Bronchial epithelial cell (primary cell): ENCODE measurements around the gene MORN5. TPM values are rescaled to one million over a fixed set of nuclear protein-coding genes. Genes with fewer than 3 reads are reported as not detected.

Experiments used
- DNase-seq: peaks from one replicate; pipeline ENCODE4 v3.0.0-alpha.2; 2010; ENCODE audit warnings: low read depth
- FAIRE-seq: peaks from 2 replicates; lab custom pipeline; 2011; peaks lifted over from hg19 to GRCh38; lab: Jason Lieb, UNC
- H3K27me3 ChIP-seq: 2 replicates; pipeline ENCODE4 v1.5.1; 2011; ENCODE audit warnings: low read length; ENCODE audit not compliant: control insufficient read depth, insufficient read depth
- H3K36me3 ChIP-seq: 2 replicates; pipeline ENCODE4 v1.5.1; 2011; ENCODE audit warnings: low read length; ENCODE audit not compliant: control insufficient read depth, insufficient read depth
- H3K4me3 ChIP-seq: 2 replicates; pipeline ENCODE4 v1.5.1; 2011; ENCODE audit warnings: mild to moderate bottlenecking, low read depth, low read length, control low read depth
- total RNA-seq: library from RNA; depleted of rRNA; stranded (reverse); fragments of >200 nt; gene quantifications from 2 replicates; pipeline ENCODE4 v1.2.1, GENCODE V29; 2014
- TF ChIP-seq, protein P1 (sequence below): IDR thresholded peaks from 2 replicates; pipeline ENCODE4 v1.5.1; 2011; ENCODE audit warnings: mild to moderate bottlenecking, moderate library complexity, low read length, control low read depth, inconsistent platforms; ENCODE audit not compliant: insufficient read depth, severe bottlenecking

The MORN5 gene
- total RNA-seq, 1 donor from 2014 or later = not detected

DNA sequence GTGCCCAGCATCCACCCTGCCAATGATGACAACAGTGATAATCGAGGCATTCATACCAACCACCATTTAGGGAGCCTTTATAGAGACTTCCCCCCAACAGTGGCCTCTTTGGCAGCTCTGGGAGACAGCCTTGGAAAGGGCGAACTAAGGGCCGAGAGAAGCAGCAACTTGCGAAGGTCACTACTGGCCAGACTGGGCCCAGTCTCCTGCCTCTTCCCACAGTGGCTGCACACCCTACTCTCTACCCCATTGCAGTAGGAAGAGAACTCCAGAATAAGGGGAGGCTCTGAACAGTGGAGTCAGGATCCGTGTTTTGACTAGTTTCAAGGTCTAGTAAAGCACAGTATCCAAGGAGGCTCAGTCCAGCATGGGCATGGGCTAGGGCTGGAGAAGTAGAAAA lies 63.7 kb downstream of the MORN5 start:
- DNase-seq (no peak), FAIRE-seq (no peak)
- TF ChIP-seq, protein P1, sequence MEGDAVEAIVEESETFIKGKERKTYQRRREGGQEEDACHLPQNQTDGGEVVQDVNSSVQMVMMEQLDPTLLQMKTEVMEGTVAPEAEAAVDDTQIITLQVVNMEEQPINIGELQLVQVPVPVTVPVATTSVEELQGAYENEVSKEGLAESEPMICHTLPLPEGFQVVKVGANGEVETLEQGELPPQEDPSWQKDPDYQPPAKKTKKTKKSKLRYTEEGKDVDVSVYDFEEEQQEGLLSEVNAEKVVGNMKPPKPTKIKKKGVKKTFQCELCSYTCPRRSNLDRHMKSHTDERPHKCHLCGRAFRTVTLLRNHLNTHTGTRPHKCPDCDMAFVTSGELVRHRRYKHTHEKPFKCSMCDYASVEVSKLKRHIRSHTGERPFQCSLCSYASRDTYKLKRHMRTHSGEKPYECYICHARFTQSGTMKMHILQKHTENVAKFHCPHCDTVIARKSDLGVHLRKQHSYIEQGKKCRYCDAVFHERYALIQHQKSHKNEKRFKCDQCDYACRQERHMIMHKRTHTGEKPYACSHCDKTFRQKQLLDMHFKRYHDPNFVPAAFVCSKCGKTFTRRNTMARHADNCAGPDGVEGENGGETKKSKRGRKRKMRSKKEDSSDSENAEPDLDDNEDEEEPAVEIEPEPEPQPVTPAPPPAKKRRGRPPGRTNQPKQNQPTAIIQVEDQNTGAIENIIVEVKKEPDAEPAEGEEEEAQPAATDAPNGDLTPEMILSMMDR = no peak
- no peak overlapping the region for H3K4me3 ChIP-seq
- no peaks in the 10 kb centered on the region for H3K36me3 ChIP-seq
- peaks cover 81% of the 10 kb centered on the region for H3K27me3 ChIP-seq

DNA sequence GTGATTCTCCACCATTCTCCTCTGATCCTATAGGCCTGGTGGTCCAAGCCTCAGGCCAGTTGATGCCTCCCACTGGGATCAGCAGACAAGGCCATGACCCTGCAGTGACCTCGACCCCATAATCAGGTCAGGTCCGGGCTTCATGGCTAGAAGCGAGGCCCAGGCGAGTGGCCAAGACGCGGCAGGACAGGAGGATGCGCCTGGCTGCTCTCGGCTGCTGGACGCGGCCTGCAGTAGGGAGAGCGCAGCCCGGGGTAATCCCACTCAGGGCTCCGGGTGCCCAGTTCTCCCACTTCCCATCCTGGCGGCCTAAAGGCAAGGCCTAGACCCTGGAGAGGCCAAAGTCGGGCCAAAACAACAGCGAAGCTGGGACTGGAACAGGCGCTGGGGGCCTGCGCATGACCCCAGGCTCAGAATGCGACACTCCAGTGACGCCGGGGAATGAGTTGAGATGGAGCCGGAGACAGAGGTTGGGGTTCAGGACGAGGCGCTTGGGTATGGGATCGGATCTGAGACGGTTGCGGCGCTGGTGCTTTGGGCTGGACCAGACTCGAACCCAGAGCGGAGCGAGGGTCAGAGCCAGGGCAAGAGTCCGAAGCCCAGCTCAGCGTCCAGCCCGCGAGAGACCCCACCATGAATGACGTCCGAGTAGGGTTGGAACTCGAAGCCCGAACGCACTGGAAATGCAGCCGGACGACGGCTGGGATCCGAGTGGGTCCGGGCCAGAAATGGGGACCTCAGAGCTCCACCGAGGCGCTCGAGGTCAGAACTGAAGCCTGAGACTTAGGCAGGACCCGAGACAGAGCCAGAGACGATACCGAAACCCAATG lies 65.8 kb downstream of the MORN5 start:
- FAIRE-seq (no peak), DNase-seq (no peak)
- TF ChIP-seq, protein P1 = no peak
- Histone ChIP-seq H3K27me3 (peaks cover 66% of the 10 kb centered on the region), H3K4me3 (no peak overlapping the region), H3K36me3 (no peaks in the 10 kb centered on the region)

GRCh38 chr9:122226142-122226757 lies 66.5 kb downstream of the MORN5 start:
- H3K36me3 ChIP-seq = no peaks in the 10 kb centered on the region
- TF ChIP-seq, protein P1 = no peak
- FAIRE-seq (no peak), DNase-seq (no peak)
- peaks cover 63% of the 10 kb centered on the region for H3K27me3 ChIP-seq
- H3K4me3 ChIP-seq = no peak overlapping the region

GRCh38 chr9:122226758-122227574 lies 67.3 kb downstream of the MORN5 start:
- H3K36me3 ChIP-seq = no peaks in the 10 kb centered on the region
- TF ChIP-seq, protein P1 = no peak
- no peak overlapping the region for H3K4me3 ChIP-seq
- H3K27me3 ChIP-seq = peaks cover 58% of the 10 kb centered on the region
- no peak for FAIRE-seq
- DNase-seq = no peak

- H3K27me3 ChIP-seq = peaks cover 53% of the 10 kb centered on the region
- TF ChIP-seq, protein P1 = no peak
- no peak overlapping the region for H3K4me3 ChIP-seq
- no peak for DNase-seq
- H3K36me3 ChIP-seq = no peaks in the 10 kb centered on the region
- no peak for FAIRE-seq
These were observed 67.8 kb downstream of the MORN5 start for GRCh38 chr9:122227575-122227900.
